PFSK-1 (cell line): ENCODE data around the gene RABEP2.

Experiments
- FOXP2 ChIP-seq: optimal IDR thresholded peaks from 2 replicates; pipeline ENCODE3; 2011; ENCODE audit warnings: borderline replicate concordance, control low read depth, inconsistent platforms; ENCODE audit not compliant: insufficient read depth; ENCODE audit errors: extremely low read length, extremely low read depth
- POLR2AphosphoS5 ChIP-seq: IDR thresholded peaks from 2 replicates; pipeline ENCODE4 v1.6.1; 2012; ENCODE audit warnings: low read depth, mild to moderate bottlenecking, control low read depth, low read length, moderate library complexity
- REST ChIP-seq, 2 experiments: IDR thresholded peaks; 2 replicates each; pipeline versions ENCODE4 v1.6.1 to v1.8.0; 2011 to 2012; ENCODE audit warnings: low read depth in 2 of 2, low read length in 2 of 2, control low read depth in 1 of 2, inconsistent platforms in 1 of 2, mild to moderate bottlenecking in 1 of 2, moderate library complexity in 1 of 2; ENCODE audit not compliant: insufficient read depth in 1 of 2
- SIN3A ChIP-seq: IDR thresholded peaks from 2 replicates; pipeline ENCODE4 v1.6.1; 2012; ENCODE audit warnings: mild to moderate bottlenecking, low read length, moderate library complexity, borderline replicate concordance; ENCODE audit not compliant: insufficient read depth
- TAF1 ChIP-seq: IDR thresholded peaks from 2 replicates; pipeline ENCODE4 v1.6.1; 2012; ENCODE audit warnings: low read length, control low read depth, borderline replicate concordance; ENCODE audit not compliant: insufficient read depth

GRCh38 chr16:28924399-28924761, 658 bp downstream of the RABEP2 start:
- TF ChIP-seq POLR2AphosphoS5, result no peak
- TF ChIP-seq SIN3A, result no peak
- TF ChIP-seq TAF1, result no peak
- no peak for TF ChIP-seq REST (IDR thresholded peaks at IDR 0.05; ENCODE audit: insufficient read depth in 1 of 2, low read depth in 2 of 2, low read length in 2 of 2)
- TF ChIP-seq FOXP2, result no peak
